ENCODE data around the gene MRPL42. TPM values are rescaled to one million over a fixed set of nuclear protein-coding genes. Genes with fewer than 3 reads are reported as not detected.
A peak's percentile ranks its signal among the peaks of the same experiment; 100 is the strongest.

Gene MRPL42
- polyA plus RNA-seq, 1 of the 3 experiments (the other 2 are of a cell fraction), result 39.5 TPM

- 85% methylated on average over 5 of the region's 6 CpGs for WGBS (ENCODE audit: low lambda C conversion rate)
- ChIA-PET POLR2A (no interaction called here), CTCF (interaction anchor here (0.6 to 1.6 kb wide), 4 partner anchors 61 to 538 kb away, joined by 3 to 8 read pairs (median 4); no protein-coding TSS in a partner anchor)
- Histone ChIP-seq H3K4me2 (no peak overlapping the region), H3K9me3 (peaks cover 2% of the 10 kb centered on the region), H3F3A (replicated peaks; ENCODE audit: insufficient read depth) (peaks cover 17% of the 10 kb centered on the region), H3K9ac (no peak overlapping the region), H3K27ac (ENCODE audit: low read depth in 2 of 2, low read length in 1 of 2) (no peak overlapping the region), H3K79me2 (ENCODE audit: insufficient read depth) (peaks cover 19% of the 10 kb centered on the region; the same call in 1 of the 2 replicates), H2AFZ (ENCODE audit: low read depth) (no peak overlapping the region), H3K9me2 (no peaks in the 10 kb centered on the region), H3K4me1 (ENCODE audit: control insufficient read depth in 1 of 2, insufficient read depth in 2 of 2, low read depth in 1 of 2, low read length in 1 of 2) (no peaks in the 10 kb centered on the region), H3K4me3 (ENCODE audit: low read depth in 2 of 2, low read length in 1 of 2) (no peak overlapping the region), H4K20me1 (ENCODE audit: insufficient read depth) (no peaks in the 10 kb centered on the region), H3K36me3 (replicated peaks in 1 of 2; ENCODE audit: control insufficient read depth in 1 of 2, insufficient read depth in 2 of 2, low read length in 1 of 2) (peaks cover 4 to 22% of the 10 kb centered on the region in 2 experiments), H3K27me3 (ENCODE audit: insufficient read depth) (no peaks in the 10 kb centered on the region)
- TF ChIP-seq SMC3 (IDR thresholded peaks at IDR 0.05; ENCODE audit: low read depth, low read length) (peak; percentile 20; the same call in 1 of the 2 replicates), RAD21 (IDR thresholded peaks at IDR 0.05; ENCODE audit: low read length) (peak; percentile 30; the same call in 1 of the 2 replicates), TEAD4 (IDR thresholded peaks at IDR 0.05; ENCODE audit: borderline replicate concordance, insufficient read depth) (no peak), FOXM1 (IDR thresholded peaks at IDR 0.05; ENCODE audit: low read depth) (no peak), GATA2 (CRISPR knock-in tag; IDR thresholded peaks at IDR 0.05) (no peak)
- TF ChIP-seq, protein P1, sequence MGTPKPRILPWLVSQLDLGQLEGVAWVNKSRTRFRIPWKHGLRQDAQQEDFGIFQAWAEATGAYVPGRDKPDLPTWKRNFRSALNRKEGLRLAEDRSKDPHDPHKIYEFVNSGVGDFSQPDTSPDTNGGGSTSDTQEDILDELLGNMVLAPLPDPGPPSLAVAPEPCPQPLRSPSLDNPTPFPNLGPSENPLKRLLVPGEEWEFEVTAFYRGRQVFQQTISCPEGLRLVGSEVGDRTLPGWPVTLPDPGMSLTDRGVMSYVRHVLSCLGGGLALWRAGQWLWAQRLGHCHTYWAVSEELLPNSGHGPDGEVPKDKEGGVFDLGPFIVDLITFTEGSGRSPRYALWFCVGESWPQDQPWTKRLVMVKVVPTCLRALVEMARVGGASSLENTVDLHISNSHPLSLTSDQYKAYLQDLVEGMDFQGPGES (IDR thresholded peaks at IDR 0.05; ENCODE audit: low read depth, low read length), result no peak
- TF ChIP-seq, protein P2, sequence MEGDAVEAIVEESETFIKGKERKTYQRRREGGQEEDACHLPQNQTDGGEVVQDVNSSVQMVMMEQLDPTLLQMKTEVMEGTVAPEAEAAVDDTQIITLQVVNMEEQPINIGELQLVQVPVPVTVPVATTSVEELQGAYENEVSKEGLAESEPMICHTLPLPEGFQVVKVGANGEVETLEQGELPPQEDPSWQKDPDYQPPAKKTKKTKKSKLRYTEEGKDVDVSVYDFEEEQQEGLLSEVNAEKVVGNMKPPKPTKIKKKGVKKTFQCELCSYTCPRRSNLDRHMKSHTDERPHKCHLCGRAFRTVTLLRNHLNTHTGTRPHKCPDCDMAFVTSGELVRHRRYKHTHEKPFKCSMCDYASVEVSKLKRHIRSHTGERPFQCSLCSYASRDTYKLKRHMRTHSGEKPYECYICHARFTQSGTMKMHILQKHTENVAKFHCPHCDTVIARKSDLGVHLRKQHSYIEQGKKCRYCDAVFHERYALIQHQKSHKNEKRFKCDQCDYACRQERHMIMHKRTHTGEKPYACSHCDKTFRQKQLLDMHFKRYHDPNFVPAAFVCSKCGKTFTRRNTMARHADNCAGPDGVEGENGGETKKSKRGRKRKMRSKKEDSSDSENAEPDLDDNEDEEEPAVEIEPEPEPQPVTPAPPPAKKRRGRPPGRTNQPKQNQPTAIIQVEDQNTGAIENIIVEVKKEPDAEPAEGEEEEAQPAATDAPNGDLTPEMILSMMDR (IDR thresholded peaks at IDR 0.05), result peak; percentile 40
- DNase-seq, result no peak
Observed at GRCh38 chr12:93563807-93564538, 96.7 kb downstream of the MRPL42 start.

DNA sequence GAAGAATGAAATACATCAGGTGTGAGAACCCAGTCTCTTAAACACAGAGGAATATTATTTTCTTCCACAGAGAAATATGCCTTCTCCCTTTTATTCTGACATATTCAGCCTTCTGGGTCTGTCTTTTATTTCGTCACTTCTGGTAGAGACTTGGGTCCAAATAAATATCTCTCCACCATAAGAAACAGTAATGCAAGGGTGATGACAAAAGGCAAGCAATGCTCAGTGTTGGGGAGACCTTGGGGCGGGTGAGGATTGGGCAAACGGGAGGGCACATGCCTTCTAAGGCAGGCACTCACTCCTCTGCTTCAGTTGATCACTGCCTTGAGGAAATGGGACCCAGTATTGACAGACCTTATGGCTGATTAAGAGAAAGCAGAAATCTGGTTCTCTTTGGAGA is 98.4 kb downstream of the MRPL42 start:
- H3K36me3 ChIP-seq (replicated peaks in 1 of 2; ENCODE audit: control insufficient read depth in 1 of 2, insufficient read depth in 2 of 2, low read length in 1 of 2), result peaks cover 4 to 21% of the 10 kb centered on the region in 2 experiments
- peaks cover 29% of the 10 kb centered on the region; the same call in 1 of the 2 replicates for H3K79me2 ChIP-seq (ENCODE audit: insufficient read depth)
- no peaks in the 10 kb centered on the region for H3K9me3 ChIP-seq
- TF ChIP-seq TAF1 (IDR thresholded peaks at IDR 0.05; ENCODE audit: borderline replicate concordance, low read depth, low read length) (no peak), NFIC (IDR thresholded peaks at IDR 0.05; ENCODE audit: borderline replicate concordance) (no peak), USF1 (IDR thresholded peaks at IDR 0.05; ENCODE audit: borderline replicate concordance, low read depth) (no peak), FOSL2 (IDR thresholded peaks at IDR 0.05; ENCODE audit: borderline replicate concordance, low read depth) (no peak), TEAD4 (IDR thresholded peaks at IDR 0.05; ENCODE audit: borderline replicate concordance, insufficient read depth) (no peak), SMC3 (IDR thresholded peaks at IDR 0.05; ENCODE audit: low read depth, low read length) (no peak), MXI1 (IDR thresholded peaks at IDR 0.05; ENCODE audit: low read depth, low read length) (no peak)
- no peak overlapping the region for H3K27ac ChIP-seq (ENCODE audit: low read depth in 2 of 2, low read length in 1 of 2)
- CTCF ChIA-PET, result interaction anchor here (1.0 to 1.6 kb wide), 2 partner anchors 146 to 535 kb away, joined by 3 to 8 read pairs; no protein-coding TSS in a partner anchor
- no peak overlapping the region for H2AFZ ChIP-seq (ENCODE audit: low read depth)
- H3K4me1 ChIP-seq (ENCODE audit: control insufficient read depth in 1 of 2, insufficient read depth in 2 of 2, low read depth in 1 of 2, low read length in 1 of 2), result no peaks in the 10 kb centered on the region
- H3F3A ChIP-seq (replicated peaks; ENCODE audit: insufficient read depth), result peaks cover 13% of the 10 kb centered on the region
- DNase-seq, result no peak
- H4K20me1 ChIP-seq (ENCODE audit: insufficient read depth), result no peaks in the 10 kb centered on the region
- no peak overlapping the region for H3K9ac ChIP-seq
- no peak overlapping the region for H3K4me3 ChIP-seq (ENCODE audit: low read depth in 2 of 2, low read length in 1 of 2)
- WGBS (ENCODE audit: low lambda C conversion rate), result 93% methylated on average over 3 of the region's 3 CpGs
- no peaks in the 10 kb centered on the region for H3K9me2 ChIP-seq
- no peak overlapping the region for H3K4me2 ChIP-seq
- H3K27me3 ChIP-seq (ENCODE audit: insufficient read depth), result no peaks in the 10 kb centered on the region
- POLR2A ChIA-PET, result no interaction called here

Small RNA genes within 50 kb of the gene (small RNA-seq; reads per million reads assigned to genes)
- gene RF00019, result 0 reads per million in 7 experiments

Other genes with a start within 250 kb of the MRPL42 start
- gene NUDT4, start 89.6 kb upstream of the MRPL42 start, polyA plus RNA-seq (2012; rRNA removed), result 19.8 and 26.0 TPM in 2 replicates
- gene UBE2N, start 25.6 kb upstream of the MRPL42 start, polyA plus RNA-seq (2012; rRNA removed), result 102 and 121 TPM in 2 replicates
- 24.1 and 24.8 TPM in 2 replicates for gene SOCS2, start 105.2 kb downstream of the MRPL42 start, polyA plus RNA-seq (2012; rRNA removed)
- 13.6 and 16.7 TPM in 2 replicates for gene CRADD, start 209.9 kb downstream of the MRPL42 start, polyA plus RNA-seq (2012; rRNA removed)

All from SK-N-SH (cell line).